K562 (cell line): ENCODE results near the gene FUT4. TPM values are rescaled to one million over a fixed set of nuclear protein-coding genes. Genes with fewer than 3 reads are reported as not detected.

ENCODE experiments used
- ATAC-seq: fragments of 200-7000 bp; cut with Tn5 transposase; 3 replicates; pipeline ENCODE4 v1.9.1; 2020; ENCODE audit warnings: moderate library complexity
- BruUV-seq: library from RNA; stranded (reverse); fragments of 400-500 nt; replicated peaks from 2 replicates; lab custom pipeline; 2021; lab: Mats Ljungman, UMichigan
- CTCF ChIA-PET: fragments of 300-600 bp; formaldehyde crosslinking; extraction: SDS; loops from one replicate; lab custom pipeline; 2021; ENCODE audit warnings: low intra/inter-chr PET ratio; lab: Yijun Ruan, JAX
- POLR2A ChIA-PET: fragments of 300-600, 350-650 bp; sonication (Branson Sonifier 250); formaldehyde crosslinking; extraction: SDS; loops from one replicate; lab custom pipeline; 2021; ENCODE audit warnings: antibody characterized with exemption, inconsistent platforms; lab: Yijun Ruan, JAX
- DNase-seq, 4 experiments: peaks; one replicate each; pipeline versions ENCODE4 v3.0.0 to v3.0.0-alpha.2; 2011 to 2018; ENCODE audit warnings: low spot score in 3 of 4, mixed read lengths in 3 of 4; ENCODE audit errors: extremely low read depth in 1 of 4
- FAIRE-seq: peaks from 2 replicates; lab custom pipeline; 2011; peaks lifted over from hg19 to GRCh38; lab: Jason Lieb, UNC
- H2AFZ ChIP-seq: 2 replicates; pipeline ENCODE4 v1.6.0; 2011; ENCODE audit warnings: low read depth, low read length, control low read depth, inconsistent platforms
- H3K27ac ChIP-seq: fragments of 200-600 bp; 3 replicates; pipeline ENCODE4 v1.8.0; 2011; ENCODE audit warnings: low read depth, mild to moderate bottlenecking, control low read depth, inconsistent platforms, low read length, moderate library complexity, mixed read lengths; ENCODE audit errors: extremely low read depth
- H3K27me3 ChIP-seq, 2 experiments: fragments of 300-600 bp in 1 of 2; 2 replicates in 1 of 2; 3 replicates in 1 of 2; pipeline versions ENCODE4 v1.6.0 to v1.8.0; 2011; ENCODE audit warnings: inconsistent platforms in 2 of 2, low read length in 2 of 2, mild to moderate bottlenecking in 1 of 2, mixed read lengths in 1 of 2, moderate library complexity in 1 of 2; ENCODE audit not compliant: control insufficient read depth in 2 of 2, insufficient read depth in 2 of 2
- H3K36me3 ChIP-seq: fragments of 300-600 bp; 3 replicates; pipeline ENCODE4 v1.8.0; 2011; ENCODE audit warnings: mild to moderate bottlenecking, low read length, inconsistent platforms; ENCODE audit not compliant: control insufficient read depth, insufficient read depth
- H3K4me1 ChIP-seq, 2 experiments: fragments of 200-600 bp in 1 of 2; replicated peaks in 1 of 2; 2 replicates in 1 of 2; 3 replicates in 1 of 2; pipeline versions ENCODE4 v1.5.1 to v1.8.0; 2011; ENCODE audit warnings: inconsistent platforms in 2 of 2, low read length in 2 of 2, mild to moderate bottlenecking in 1 of 2, mixed read lengths in 1 of 2, moderate library complexity in 1 of 2; ENCODE audit not compliant: control insufficient read depth in 2 of 2, insufficient read depth in 2 of 2
- H3K4me2 ChIP-seq: 2 replicates; pipeline ENCODE4 v1.6.1; 2011; ENCODE audit warnings: low read length, control low read depth, inconsistent platforms, mixed read lengths; ENCODE audit not compliant: insufficient read depth
- H3K4me3 ChIP-seq: fragments of 200-600 bp; sonication (generic), shearing (Covaris generic); 2 replicates; pipeline ENCODE4 v1.5.1; 2016; ENCODE audit warnings: control low read depth, inconsistent platforms
- H3K79me2 ChIP-seq: fragments of 200-600 bp; 3 replicates; pipeline ENCODE4 v1.8.0; 2011; ENCODE audit warnings: low read length, inconsistent platforms; ENCODE audit not compliant: control insufficient read depth, insufficient read depth
- H3K9ac ChIP-seq, 2 experiments: 2 replicates each; pipeline versions ENCODE4 v1.6.0 to v1.6.1; 2011; ENCODE audit warnings: low read depth in 2 of 2, low read length in 2 of 2, control low read depth in 1 of 2, inconsistent platforms in 1 of 2, mild to moderate bottlenecking in 1 of 2, mixed read lengths in 1 of 2; ENCODE audit not compliant: insufficient read depth in 1 of 2
- H3K9me1 ChIP-seq: one replicate; pipeline ENCODE4 v1.6.0; 2011; ENCODE audit warnings: inconsistent platforms, mild to moderate bottlenecking, low read length, moderate library complexity; ENCODE audit not compliant: control insufficient read depth, insufficient read depth
- H3K9me3 ChIP-seq: replicated peaks from 2 replicates; pipeline ENCODE4 v1.5.1; 2011; ENCODE audit warnings: low read depth, low read length, inconsistent platforms; ENCODE audit not compliant: control insufficient read depth, insufficient read depth
- H4K20me1 ChIP-seq: replicated peaks from 2 replicates; pipeline ENCODE4 v1.6.1; 2011; ENCODE audit warnings: low read length, inconsistent platforms, mixed read lengths; ENCODE audit not compliant: control insufficient read depth, insufficient read depth
- ATF1 ChIP-seq, 2 experiments: fragments of 450-650 bp in 1 of 2; IDR thresholded peaks; 2 replicates each; pipeline ENCODE4 v1.6.1; 2016; ENCODE audit warnings: missing compliant biosample characterization in 1 of 2, missing genetic modification characterization in 1 of 2
- ATF7 ChIP-seq: fragments of 450-650 bp; IDR thresholded peaks from 2 replicates; pipeline ENCODE4 v1.7.1; 2014; ENCODE audit warnings: mild to moderate bottlenecking, moderate library complexity
- BRF1 ChIP-seq: IDR thresholded peaks from 3 replicates; pipeline ENCODE4 v1.6.1; 2011; ENCODE audit warnings: borderline replicate concordance, mild to moderate bottlenecking; ENCODE audit not compliant: insufficient read length; ENCODE audit errors: extremely low read depth
- CTCF ChIP-seq, 3 experiments: IDR thresholded peaks in 2 of 3; conservative IDR thresholded peaks in 1 of 3; 2 replicates each; pipeline ENCODE4 v1.5.1; 2011 to 2012; ENCODE audit warnings: low read length in 3 of 3, mild to moderate bottlenecking in 3 of 3, control low read depth in 2 of 3, improper control_type of control experiment in 1 of 3, inconsistent platforms in 1 of 3, low read depth in 1 of 3, mixed read lengths in 1 of 3, moderate library complexity in 1 of 3; ENCODE audit not compliant: insufficient read depth in 2 of 3
- DEAF1 ChIP-seq: fragments of 450-650 bp; formaldehyde crosslinking; IDR thresholded peaks from 2 replicates; pipeline ENCODE4 v1.4.0; 2020; ENCODE audit warnings: mild to moderate bottlenecking, moderate library complexity
- GATAD2A ChIP-seq: fragments of 450-650 bp; IDR thresholded peaks from 2 replicates; pipeline ENCODE4 v1.6.1; 2017
- HMGXB4 ChIP-seq: sonication (generic); formaldehyde crosslinking; IDR thresholded peaks from 2 replicates; pipeline ENCODE4 v1.8.1; 2023; ENCODE audit warnings: mild to moderate bottlenecking, missing genetic modification reagents
- KHSRP ChIP-seq: fragments of 450-650 bp; IDR thresholded peaks from 2 replicates; pipeline ENCODE4 v1.6.1; 2017
- RAD21 ChIP-seq, 2 experiments: fragments of 250-450 bp in 1 of 2; fragments of 450-650 bp in 1 of 2; sonication (Bioruptor Pico) in 1 of 2; formaldehyde crosslinking in 1 of 2; IDR thresholded peaks in 1 of 2; conservative IDR thresholded peaks in 1 of 2; 2 replicates each; pipeline versions ENCODE4 v1.4.0 to v1.8.0; 2020 to 2022; ENCODE audit warnings: mild to moderate bottlenecking in 2 of 2, moderate library complexity in 1 of 2
- SMC3 ChIP-seq: conservative IDR thresholded peaks from 2 replicates; pipeline ENCODE4 v1.6.1; 2011; ENCODE audit warnings: low read depth, low read length, improper control_type of control experiment; ENCODE audit not compliant: insufficient read depth
- ZZZ3 ChIP-seq: fragments of 450-650 bp; IDR thresholded peaks from 2 replicates; pipeline ENCODE4 v1.6.1; 2016; ENCODE audit warnings: antibody characterized with exemption, mild to moderate bottlenecking, moderate library complexity
- WGBS: fragments of 100-300 bp; shearing (Covaris generic); methylation state at CpG from one replicate; pipeline ENCODE4 v1.1.6; 2016; ENCODE audit warnings: low coverage, mixed read lengths; ENCODE audit not compliant: insufficient coverage; ENCODE audit errors: missing lambda C conversion rate; 5-methylcytosine and 5-hydroxymethylcytosine counted together
- in situ Hi-C: fragments of 300-500 bp; cut with MboI; formaldehyde crosslinking; loops from 4 replicates; pipeline ENCODE4 v1.15.0; 2018; ENCODE audit warnings: inconsistent platforms, mixed read lengths
- intact Hi-C: fragments of 100-400 bp; cut with micrococcal nuclease; formaldehyde crosslinking; loops from 2 replicates; pipeline ENCODE4 v1.14.2; 2022
- polyA plus RNA-seq, 8 experiments: library from polyadenylated mRNA; depleted of rRNA in 4 of 8; stranded (reverse) in 5 of 8; unstranded in 3 of 8; fragments of >200 nt; fragmentation: Nextera tagmentation in 2 of 8; fragmentation: Illumina TruSeq in 1 of 8; extraction: Ambion mirVana in 2 of 8; extraction: Trizol in 1 of 8; gene quantifications; 2 replicates each; pipeline versions ENCODE4 v1.2.1 to v1.2.3, GENCODE V29; 2011 to 2014; ENCODE audit warnings: inconsistent platforms in 1 of 8, missing spikeins in 1 of 8
- total RNA-seq, 7 experiments: library from RNA; depleted of rRNA in 6 of 7; stranded (reverse); fragments of >200 nt in 6 of 7; fragmentation: Illumina TruSeq in 2 of 7; extraction: Trizol in 2 of 7; gene quantifications; 2 replicates each; pipeline versions ENCODE4 v1.2.1 to v1.2.3, GENCODE V29; 2011 to 2021; ENCODE audit warnings: low replicate concordance in 1 of 7

FUT4 gene
- total and polyA plus RNA-seq, 9 of the 15 experiments (the other 6 are each of a cell fraction or from before 2014, with no cell fraction given) = 1.1 to 8.9 (median 5.5) TPM

GRCh38 chr11:94519478-94520084 is 24.1 kb upstream of the FUT4 start (continued):
- TF ChIP-seq HMGXB4 (CRISPR knock-in tag) (no peak), ZZZ3 (no peak), GATAD2A (no peak), DEAF1 (CRISPR knock-in tag) (peak; percentile 48; the same call in 1 of the 2 replicates)

GRCh38 chr11:94521684-94522083 is 22.0 kb upstream of the FUT4 start:
- no peak overlapping the region; the same call in 1 of the 2 replicates for H3K4me2 ChIP-seq
- ATAC-seq (peak; percentile 96), FAIRE-seq (peak; percentile 78), DNase-seq (peak in 3 of 4 experiments; percentile 13 to 45 (median 20))
- H3K27me3 ChIP-seq = no peaks in the 10 kb centered on the region; a peak in 1 of 5 replicates
- H3K4me3 ChIP-seq = no peak overlapping the region
- H3K9me3 ChIP-seq = no peaks in the 10 kb centered on the region
- no peaks in the 10 kb centered on the region for H3K36me3 ChIP-seq
- H3K9ac ChIP-seq = no peak overlapping the region
- no TSS peak for BruUV-seq
- ChIA-PET POLR2A (interaction anchor here (0.5 to 0.8 kb wide), 2 partner anchors 78 to 351 kb away, joined by 3 read pairs; no protein-coding TSS in a partner anchor), CTCF (interaction anchor here (0.6 kb wide), 1 partner anchor 78 kb away, joined by 3 read pairs; no protein-coding TSS in a partner anchor)
- H4K20me1 ChIP-seq = no peaks in the 10 kb centered on the region
- peak overlapping the region; percentile 46; the same call in 1 of the 2 replicates for H2AFZ ChIP-seq
- no peaks in the 10 kb centered on the region for H3K9me1 ChIP-seq
- no peak overlapping the region for H3K27ac ChIP-seq
- intact Hi-C loops (loop anchor here (10.0 kb wide), 2 partner anchors 243 to 373 kb away; partner anchors contain the start of gene AMOTL1), in situ Hi-C loops (loop anchor here (5.0 kb wide), 1 partner anchor 81 kb away; no protein-coding TSS in a partner anchor)
- H3K4me1 ChIP-seq = no peaks in the 10 kb centered on the region
- WGBS = 6% methylated on average over 5 of the region's 5 CpGs
- H3K79me2 ChIP-seq = no peaks in the 10 kb centered on the region
- TF ChIP-seq RAD21 (CRISPR knock-in tag; conservative IDR thresholded peaks at IDR 0.05 in 1 of 2, IDR thresholded peaks at IDR 0.05 in 1 of 2) (peak; percentile 59 to 71), BRF1 (no peak), ATF1 (CRISPR knock-in tag; IDR thresholded peaks at IDR 0.05) (no peak), ATF1 (tag; IDR thresholded peaks at IDR 0.05) (0 out of 2 replicates have a peak, but pooled peaks have one; percentile 18), ATF7 (no peak), DEAF1 (CRISPR knock-in tag) (peak; percentile 48; the same call in 1 of the 2 replicates), KHSRP (no peak), SMC3 (0 out of 2 replicates have a peak, but pooled peaks have one; percentile 27), CTCF (IDR thresholded peaks at IDR 0.05 in 2 of 3, conservative IDR thresholded peaks at IDR 0.05 in 1 of 3; ENCODE audit: insufficient read depth in 2 of 3, low read depth in 1 of 3, low read length in 3 of 3) (peak; percentile 59 to 66 (median 64); a peak in 4 of 6 replicates)
